ENCODE data around the gene SHANK1. TPM values are rescaled to one million over a fixed set of nuclear protein-coding genes. Genes with fewer than 3 reads are reported as not detected.

Gene SHANK1
- total RNA-seq, 1 donor from 2014 or later: 0.25 TPM

- TF ChIP-seq CTCF (IDR thresholded peaks at IDR 0.05; ENCODE audit: borderline replicate concordance): no peak
- intact Hi-C loops (cut with micrococcal nuclease): no loop called here
- Histone ChIP-seq H3K27ac (replicated peaks) (no peak overlapping the region), H3K9me3 (replicated peaks) (no peaks in the 10 kb centered on the region), H3K4me1 (peaks cover 16% of the 10 kb centered on the region), H3K4me3 (no peak overlapping the region), H3K36me3 (no peaks in the 10 kb centered on the region), H3K27me3 (ENCODE audit: low read depth) (peaks cover 97% of the 10 kb centered on the region)
- no peak for DNase-seq
Observed at GRCh38 chr19:50654882-50655281, 64.7 kb downstream of the SHANK1 start.

- TF ChIP-seq CTCF (IDR thresholded peaks at IDR 0.05; ENCODE audit: borderline replicate concordance): no peak
- no peak overlapping the region for H3K4me3 ChIP-seq
- H3K9me3 ChIP-seq (replicated peaks): no peaks in the 10 kb centered on the region
- H3K27me3 ChIP-seq (ENCODE audit: low read depth): peaks cover 97% of the 10 kb centered on the region
- DNase-seq: no peak
- H3K4me1 ChIP-seq: no peaks in the 10 kb centered on the region
- no peaks in the 10 kb centered on the region for H3K36me3 ChIP-seq
- no peak overlapping the region for H3K27ac ChIP-seq (replicated peaks)
- intact Hi-C loops (cut with micrococcal nuclease): no loop called here
Observed at GRCh38 chr19:50652722-50653121, 66.9 kb downstream of the SHANK1 start.

GRCh38 chr19:50651174-50651573, 68.4 kb downstream of the SHANK1 start:
- no peak for DNase-seq
- intact Hi-C loops (cut with micrococcal nuclease): no loop called here
- no peak for TF ChIP-seq CTCF (IDR thresholded peaks at IDR 0.05; ENCODE audit: borderline replicate concordance)
- Histone ChIP-seq H3K36me3 (no peaks in the 10 kb centered on the region), H3K27me3 (ENCODE audit: low read depth) (peaks cover 97% of the 10 kb centered on the region), H3K4me3 (no peak overlapping the region), H3K9me3 (replicated peaks) (no peaks in the 10 kb centered on the region), H3K4me1 (no peaks in the 10 kb centered on the region), H3K27ac (replicated peaks) (no peak overlapping the region)

GRCh38 chr19:50649433-50650391, 69.9 kb downstream of the SHANK1 start, which contains the start of gene C19orf81:
Gene C19orf81 (plus strand): TSS chr19:50649445. CDS start chr19:50649445, 0 bp downstream.
- intact Hi-C loops (cut with micrococcal nuclease): no loop called here
- H3K27me3 ChIP-seq (ENCODE audit: low read depth): peaks cover 97% of the 10 kb centered on the region

GRCh38 chr19:50648659-50649058, 70.9 kb downstream of the SHANK1 start:
- no peak for DNase-seq
- H3K27ac ChIP-seq (replicated peaks): no peak overlapping the region
- peaks cover 97% of the 10 kb centered on the region for H3K27me3 ChIP-seq (ENCODE audit: low read depth)
- H3K4me1 ChIP-seq: no peaks in the 10 kb centered on the region
- intact Hi-C loops (cut with micrococcal nuclease): no loop called here
- no peaks in the 10 kb centered on the region for H3K36me3 ChIP-seq
- H3K4me3 ChIP-seq: no peak overlapping the region
- TF ChIP-seq CTCF (IDR thresholded peaks at IDR 0.05; ENCODE audit: borderline replicate concordance): no peak
- no peaks in the 10 kb centered on the region for H3K9me3 ChIP-seq (replicated peaks)

More at GRCh38 chr19:50649433-50650391, 69.9 kb downstream of the SHANK1 start, which contains the start of gene C19orf81:
- Histone ChIP-seq H3K4me1 (no peaks in the 10 kb centered on the region), H3K4me3 (no peak within 1 kb of the TSS), H3K9me3 (replicated peaks) (no peaks in the 10 kb centered on the region), H3K27ac (replicated peaks) (no peak within 1 kb of the TSS), H3K36me3 (no peaks in the 10 kb centered on the region)
- DNase-seq: no peak
- TF ChIP-seq CTCF (IDR thresholded peaks at IDR 0.05; ENCODE audit: borderline replicate concordance): no peak
